Chondrocyte (in vitro differentiated cells): ENCODE results near the gene ATP6AP1. TPM values are rescaled to one million over a fixed set of nuclear protein-coding genes. Genes with fewer than 3 reads are reported as not detected.

ENCODE experiments used
- DNase-seq: peaks from one replicate; pipeline ENCODE4 v3.0.0; 2021; ENCODE audit warnings: mixed read lengths, low spot score
- H3K27ac Mint-ChIP-seq: one replicate; pipeline ENCODE4 v1.8.0; 2021; ENCODE audit warnings: mild to moderate bottlenecking, moderate library complexity, mixed read lengths; ENCODE audit not compliant: unreplicated experiment
- H3K27me3 Mint-ChIP-seq: 2 replicates; pipeline ENCODE4 v1.8.0; 2021; ENCODE audit warnings: low read depth, mixed read lengths
- H3K36me3 Mint-ChIP-seq: 2 replicates; pipeline ENCODE4 v1.8.0; 2021; ENCODE audit warnings: low read depth, mixed read lengths
- H3K4me1 Mint-ChIP-seq: 2 replicates; pipeline ENCODE4 v1.8.0; 2021; ENCODE audit warnings: low read depth, mild to moderate bottlenecking, mixed read lengths
- H3K4me3 Mint-ChIP-seq: one replicate; pipeline ENCODE4 v1.8.0; 2021; ENCODE audit warnings: mild to moderate bottlenecking, moderate library complexity, mixed read lengths; ENCODE audit not compliant: unreplicated experiment
- H3K9me3 Mint-ChIP-seq: 2 replicates; pipeline ENCODE4 v1.8.0; 2021; ENCODE audit warnings: low read depth, mixed read lengths
- CTCF ChIP-seq: fragments of 200-600 bp; sonication (generic); IDR thresholded peaks from 2 replicates; pipeline ENCODE4 v1.5.0; 2021; ENCODE audit warnings: antibody characterized with exemption, mild to moderate bottlenecking, moderate library complexity
- total RNA-seq: library from RNA; stranded (reverse); gene quantifications from 3 replicates; pipeline ENCODE4 v1.2.1, GENCODE V29; 2021

ATP6AP1 gene
- total RNA-seq, 1 donor from 2014 or later: 136 TPM

- Mint-ChIP-seq H3K36me3 (peaks cover 15% of the 10 kb centered on the region), H3K4me3 (no peak overlapping the region), H3K4me1 (peaks cover 10% of the 10 kb centered on the region), H3K27me3 (no peaks in the 10 kb centered on the region), H3K27ac (no peak overlapping the region), H3K9me3 (peaks cover 4% of the 10 kb centered on the region)
- no peak for TF ChIP-seq CTCF
- DNase-seq: no peak
Measured at GRCh38 chrX:154449618-154450017, 21.1 kb downstream of the ATP6AP1 start.

- no peak overlapping the region for H3K4me3 Mint-ChIP-seq
- no peak for DNase-seq
- TF ChIP-seq CTCF: no peak
- no peak overlapping the region for H3K27ac Mint-ChIP-seq
- peaks cover 4% of the 10 kb centered on the region for H3K9me3 Mint-ChIP-seq
- peaks cover 17% of the 10 kb centered on the region for H3K36me3 Mint-ChIP-seq
- H3K4me1 Mint-ChIP-seq: peaks cover 6% of the 10 kb centered on the region
- H3K27me3 Mint-ChIP-seq: no peaks in the 10 kb centered on the region
Measured at GRCh38 chrX:154450312-154450711, 21.8 kb downstream of the ATP6AP1 start.

GRCh38 chrX:154452823-154453222, 24.3 kb downstream of the ATP6AP1 start:
- DNase-seq: no peak
- Mint-ChIP-seq H3K9me3 (peaks cover 8% of the 10 kb centered on the region), H3K4me3 (no peak overlapping the region), H3K27ac (no peak overlapping the region), H3K27me3 (no peaks in the 10 kb centered on the region), H3K36me3 (peaks cover 13% of the 10 kb centered on the region), H3K4me1 (peaks cover 4% of the 10 kb centered on the region)
- TF ChIP-seq CTCF: no peak

- DNase-seq: no peak
- TF ChIP-seq CTCF: no peak
- peak overlapping the region; percentile 83 for H3K4me3 Mint-ChIP-seq
- H3K36me3 Mint-ChIP-seq: peaks cover 15% of the 10 kb centered on the region
- H3K9me3 Mint-ChIP-seq: peaks cover 8% of the 10 kb centered on the region
- peaks cover 23% of the 10 kb centered on the region for H3K4me1 Mint-ChIP-seq
- no peaks in the 10 kb centered on the region for H3K27me3 Mint-ChIP-seq
- peak overlapping the region; percentile 78 for H3K27ac Mint-ChIP-seq
Measured at GRCh38 chrX:154457491-154458115, 29.1 kb downstream of the ATP6AP1 start.

GRCh38 chrX:154458116-154458953, 29.9 kb downstream of the ATP6AP1 start, which contains the start of gene PLXNA3:
TSS of gene PLXNA3 (plus strand) at chrX:154458281. CDS start at chrX:154460184, 1,903 bp downstream.
- peaks cover 16% of the 10 kb centered on the region for H3K36me3 Mint-ChIP-seq
- TF ChIP-seq CTCF: no peak
- DNase-seq: no peak
- peak within 1 kb of the TSS; percentile 83 for H3K4me3 Mint-ChIP-seq
- H3K27ac Mint-ChIP-seq: peak within 1 kb of the TSS; percentile 78
- H3K27me3 Mint-ChIP-seq: no peaks in the 10 kb centered on the region
- peaks cover 23% of the 10 kb centered on the region for H3K4me1 Mint-ChIP-seq
- H3K9me3 Mint-ChIP-seq: peaks cover 8% of the 10 kb centered on the region
